ENCODE measurements around the gene PSMB7. TPM values are rescaled to one million over a fixed set of nuclear protein-coding genes. Genes with fewer than 3 reads are reported as not detected.

Gene PSMB7
- total RNA-seq, 4 donors from 2014 or later, result 265 to 438 (median 354) TPM

GRCh38 chr9:124333203-124333579, 82.1 kb downstream of the PSMB7 start:
- DNase-seq (no peak), ATAC-seq (no peak)
- Histone ChIP-seq H3K27ac (no peak overlapping the region), H3K36me3 (no peaks in the 10 kb centered on the region), H3K27me3 (no peaks in the 10 kb centered on the region), H3K4me1 (peaks cover 4 to 6% of the 10 kb centered on the region in 2 donors), H3K9me3 (no peaks in the 10 kb centered on the region), H3K4me3 (no peak overlapping the region)
- in situ Hi-C loops (cut with MboI; ENCODE audit: low sequenced_read_pairs in 4 of 4), result no loop called here
- intact Hi-C loops (cut with DNase I; ENCODE audit: low total_unique reads), result loop anchor here (5.0 kb wide), 1 partner anchor 64 kb away; no protein-coding TSS in a partner anchor
- no peak for TF ChIP-seq POLR2A (IDR thresholded peaks at IDR 0.05)
- TF ChIP-seq CTCF (IDR thresholded peaks at IDR 0.05 in 4 of 5, conservative IDR thresholded peaks at IDR 0.05 in 1 of 5), result no peak

GRCh38 chr9:124332361-124333202, 82.7 kb downstream of the PSMB7 start:
- ATAC-seq, result no peak
- TF ChIP-seq POLR2A (IDR thresholded peaks at IDR 0.05), result no peak
- TF ChIP-seq CTCF (IDR thresholded peaks at IDR 0.05 in 4 of 5, conservative IDR thresholded peaks at IDR 0.05 in 1 of 5), result no peak
- Histone ChIP-seq H3K27me3 (no peaks in the 10 kb centered on the region), H3K27ac (no peak overlapping the region), H3K36me3 (no peaks in the 10 kb centered on the region), H3K4me3 (no peak overlapping the region), H3K4me1 (peaks cover 4 to 6% of the 10 kb centered on the region in 2 donors), H3K9me3 (no peaks in the 10 kb centered on the region)
- in situ Hi-C loops (cut with MboI; ENCODE audit: low sequenced_read_pairs in 4 of 4), result no loop called here
- DNase-seq, result no peak
- intact Hi-C loops (cut with DNase I; ENCODE audit: low total_unique reads), result loop anchor here (5.0 kb wide), 1 partner anchor 65 kb away; no protein-coding TSS in a partner anchor

GRCh38 chr9:124331580-124331979, 83.7 kb downstream of the PSMB7 start:
- no peak for DNase-seq
- in situ Hi-C loops (cut with MboI; ENCODE audit: low sequenced_read_pairs in 4 of 4), result no loop called here
- H3K4me1 ChIP-seq, result peaks cover 4 to 6% of the 10 kb centered on the region in 2 donors
- no peaks in the 10 kb centered on the region for H3K9me3 ChIP-seq
- H3K36me3 ChIP-seq, result no peaks in the 10 kb centered on the region
- intact Hi-C loops (cut with DNase I; ENCODE audit: low total_unique reads), result loop anchor here (5.0 kb wide), 1 partner anchor 66 kb away; no protein-coding TSS in a partner anchor
- peak overlapping the region in 1 of 4 donors; percentile 8 for H3K27ac ChIP-seq
- H3K27me3 ChIP-seq, result no peaks in the 10 kb centered on the region
- TF ChIP-seq POLR2A (IDR thresholded peaks at IDR 0.05), result no peak
- TF ChIP-seq CTCF (IDR thresholded peaks at IDR 0.05 in 4 of 5, conservative IDR thresholded peaks at IDR 0.05 in 1 of 5), result no peak
- ATAC-seq, result no peak
- H3K4me3 ChIP-seq, result no peak overlapping the region

GRCh38 chr9:124330011-124330697, 85.1 kb downstream of the PSMB7 start:
- H3K4me3 ChIP-seq, result peak overlapping the region in 3 of 4 donors; percentile 7 to 31 (median 14)
- in situ Hi-C loops (cut with MboI; ENCODE audit: low sequenced_read_pairs in 4 of 4), result no loop called here
- H3K9me3 ChIP-seq, result no peaks in the 10 kb centered on the region
- peak overlapping the region; percentile 75 to 92 (median 76) for H3K27ac ChIP-seq
- peaks cover 4 to 6% of the 10 kb centered on the region in 2 donors for H3K4me1 ChIP-seq
- intact Hi-C loops (cut with DNase I; ENCODE audit: low total_unique reads), result loop anchor here (5.0 kb wide), 1 partner anchor 67 kb away; no protein-coding TSS in a partner anchor
- H3K36me3 ChIP-seq, result no peaks in the 10 kb centered on the region
- no peaks in the 10 kb centered on the region for H3K27me3 ChIP-seq
- DNase-seq (peak; percentile 46 to 79), ATAC-seq (peak; percentile 73 to 86)
- TF ChIP-seq CTCF (IDR thresholded peaks at IDR 0.05 in 4 of 5, conservative IDR thresholded peaks at IDR 0.05 in 1 of 5) (no peak), POLR2A (IDR thresholded peaks at IDR 0.05) (peak in 1 of 2 donors; percentile 9)

All from gastrocnemius medialis (tissue), 4 donors.